HEK293 (cell line): Measurements from ENCODE around the gene CYB5D1.

Source experiments
- CTCF ChIA-PET: fragments of 350-600 bp; formaldehyde crosslinking; extraction: SDS; loops from one replicate; lab custom pipeline; 2021; ENCODE audit warnings: antibody characterized with exemption; lab: Yijun Ruan, JAX
- POLR2A ChIA-PET: fragments of 300-600 bp; formaldehyde crosslinking; extraction: SDS; loops from one replicate; lab custom pipeline; 2020; ENCODE audit warnings: antibody characterized with exemption, inconsistent platforms; lab: Yijun Ruan, JAX
- H3K27ac ChIP-seq: fragments of 200-500 bp; sonication (Bioruptor generic); 2 replicates; pipeline ENCODE4 v1.5.1; 2014; ENCODE audit warnings: low read depth, low read length, control low read depth, inconsistent platforms; ENCODE audit errors: extremely low read depth
- H3K36me3 ChIP-seq, 2 experiments: fragments of 200-500 bp in 1 of 2; sonication (Bioruptor generic) in 1 of 2; 1 replicate in 1 of 2; 2 replicates in 1 of 2; pipeline ENCODE4 v1.5.1; 2014 to 2017; ENCODE audit warnings: inconsistent platforms in 2 of 2, low read length in 2 of 2; ENCODE audit not compliant: control insufficient read depth in 2 of 2, insufficient read depth in 1 of 2
- H3K4me1 ChIP-seq: fragments of 200-500 bp; sonication (Bioruptor generic); 2 replicates; pipeline ENCODE4 v1.5.1; 2014; ENCODE audit warnings: mild to moderate bottlenecking, low read length, inconsistent platforms; ENCODE audit not compliant: control insufficient read depth, insufficient read depth
- H3K4me3 ChIP-seq: 2 replicates; pipeline ENCODE4 v1.5.1; 2011; ENCODE audit warnings: low read depth, mild to moderate bottlenecking, control low read depth, low read length, moderate library complexity
- H3K9me3 ChIP-seq: fragments of 200-500 bp; sonication (Bioruptor generic); 2 replicates; pipeline ENCODE4 v1.5.1; 2014; ENCODE audit warnings: low read depth, low read length, inconsistent platforms; ENCODE audit not compliant: control insufficient read depth, insufficient read depth
- GLIS1 ChIP-seq: fragments of 450-650 bp; formaldehyde crosslinking; IDR thresholded peaks from 2 replicates; pipeline ENCODE4 v1.5.1; 2016; ENCODE audit warnings: missing biosample characterization, missing genetic modification characterization
- GLIS2 ChIP-seq: fragments of 450-650 bp; formaldehyde crosslinking; IDR thresholded peaks from 2 replicates; pipeline ENCODE4 v1.5.1; 2016; ENCODE audit warnings: missing biosample characterization, missing genetic modification characterization
- HIC1 ChIP-seq: fragments of 450-650 bp; formaldehyde crosslinking; IDR thresholded peaks from 2 replicates; pipeline ENCODE4 v1.5.1; 2016; ENCODE audit warnings: missing biosample characterization, missing genetic modification characterization
- KLF1 ChIP-seq: fragments of 450-650 bp; formaldehyde crosslinking; IDR thresholded peaks from 2 replicates; pipeline ENCODE4 v1.5.1; 2016; ENCODE audit warnings: missing biosample characterization, missing genetic modification characterization
- KLF8 ChIP-seq: fragments of 450-650 bp; formaldehyde crosslinking; IDR thresholded peaks from 2 replicates; pipeline ENCODE4 v1.5.1; 2016; ENCODE audit warnings: missing biosample characterization, missing genetic modification characterization
- REPIN1 ChIP-seq: fragments of 450-650 bp; formaldehyde crosslinking; IDR thresholded peaks from 2 replicates; pipeline ENCODE4 v1.5.1; 2017; ENCODE audit warnings: missing biosample characterization, missing genetic modification characterization, low read depth
- SP2 ChIP-seq: fragments of 450-650 bp; formaldehyde crosslinking; IDR thresholded peaks from 2 replicates; pipeline ENCODE4 v1.5.1; 2016; ENCODE audit warnings: missing biosample characterization, missing genetic modification characterization
- YY1 ChIP-seq: fragments of 450-650 bp; formaldehyde crosslinking; IDR thresholded peaks from 2 replicates; pipeline ENCODE4 v1.5.1; 2018; ENCODE audit warnings: missing biosample characterization, missing genetic modification characterization
- ZBTB48 ChIP-seq: fragments of 450-650 bp; formaldehyde crosslinking; IDR thresholded peaks from 2 replicates; pipeline ENCODE4 v1.5.1; 2016; ENCODE audit warnings: missing biosample characterization, missing genetic modification characterization
- ZFHX2 ChIP-seq: fragments of 450-650 bp; formaldehyde crosslinking; conservative IDR thresholded peaks from 2 replicates; pipeline ENCODE4 v1.5.1; 2016; ENCODE audit warnings: missing biosample characterization, missing genetic modification characterization
- ZNF341 ChIP-seq: fragments of 450-650 bp; formaldehyde crosslinking; IDR thresholded peaks from 2 replicates; pipeline ENCODE4; 2016; ENCODE audit warnings: low read depth, missing biosample characterization, missing genetic modification characterization
- ZNF366 ChIP-seq: fragments of 450-650 bp; formaldehyde crosslinking; conservative IDR thresholded peaks from 2 replicates; pipeline ENCODE4 v1.5.1; 2016; ENCODE audit warnings: missing biosample characterization, missing genetic modification characterization
- ZNF473 ChIP-seq: fragments of 450-650 bp; formaldehyde crosslinking; IDR thresholded peaks from 2 replicates; pipeline ENCODE4 v1.5.1; 2017; ENCODE audit warnings: missing biosample characterization, missing genetic modification characterization
- ZNF48 ChIP-seq: fragments of 450-650 bp; formaldehyde crosslinking; IDR thresholded peaks from 2 replicates; pipeline ENCODE4 v1.5.1; 2016; ENCODE audit warnings: missing biosample characterization, missing genetic modification characterization
- ZNF501 ChIP-seq: fragments of 450-650 bp; formaldehyde crosslinking; IDR thresholded peaks from 2 replicates; pipeline ENCODE4 v1.5.1; 2016; ENCODE audit warnings: missing biosample characterization, missing genetic modification characterization
- ZNF558 ChIP-seq: fragments of 450-650 bp; formaldehyde crosslinking; IDR thresholded peaks from 2 replicates; pipeline ENCODE4 v1.5.1; 2016; ENCODE audit warnings: missing biosample characterization, missing genetic modification characterization
- ZNF580 ChIP-seq: fragments of 450-650 bp; formaldehyde crosslinking; IDR thresholded peaks from 2 replicates; pipeline ENCODE4 v1.5.1; 2016; ENCODE audit warnings: missing biosample characterization, missing genetic modification characterization
- ZNF600 ChIP-seq: fragments of 450-650 bp; formaldehyde crosslinking; IDR thresholded peaks from 2 replicates; pipeline ENCODE4 v1.5.1; 2016; ENCODE audit warnings: missing biosample characterization, missing genetic modification characterization
- ZNF624 ChIP-seq: fragments of 450-650 bp; formaldehyde crosslinking; IDR thresholded peaks from 2 replicates; pipeline ENCODE4 v1.5.1; 2017; ENCODE audit warnings: missing biosample characterization, missing genetic modification characterization
- ZNF645 ChIP-seq: fragments of 450-650 bp; formaldehyde crosslinking; IDR thresholded peaks from 2 replicates; pipeline ENCODE4; 2016; ENCODE audit warnings: missing biosample characterization, missing genetic modification characterization
- ZNF664 ChIP-seq: fragments of 450-650 bp; formaldehyde crosslinking; IDR thresholded peaks from 2 replicates; pipeline ENCODE4 v1.5.1; 2016; ENCODE audit warnings: missing biosample characterization, missing genetic modification characterization
- TF ChIP-seq, protein P1 (sequence below): fragments of 450-650 bp; formaldehyde crosslinking; IDR thresholded peaks from 2 replicates; pipeline ENCODE4 v1.5.1; 2017; ENCODE audit warnings: missing biosample characterization, missing genetic modification characterization
- TF ChIP-seq, protein P2 (sequence below): fragments of 450-650 bp; formaldehyde crosslinking; IDR thresholded peaks from 2 replicates; pipeline ENCODE4 v1.5.1; 2016; ENCODE audit warnings: missing biosample characterization, missing genetic modification characterization
- TF ChIP-seq, protein P3 (sequence below): fragments of 450-650 bp; formaldehyde crosslinking; IDR thresholded peaks from 2 replicates; pipeline ENCODE4 v1.5.1; 2017; ENCODE audit warnings: missing biosample characterization, missing genetic modification characterization

The CYB5D1 gene

GRCh38 chr17:7884581-7885366 is 27.0 kb downstream of the CYB5D1 start (continued):
- TF ChIP-seq ZFHX2 (tag by site-specific recombination) (peak; percentile 88), ZNF645 (tag by site-specific recombination) (no peak), SP2 (no peak), KLF8 (tag by site-specific recombination) (peak; percentile 30; the same call in 1 of the 2 replicates), ZNF473 (tag by site-specific recombination) (no peak)
- TF ChIP-seq, protein P1, sequence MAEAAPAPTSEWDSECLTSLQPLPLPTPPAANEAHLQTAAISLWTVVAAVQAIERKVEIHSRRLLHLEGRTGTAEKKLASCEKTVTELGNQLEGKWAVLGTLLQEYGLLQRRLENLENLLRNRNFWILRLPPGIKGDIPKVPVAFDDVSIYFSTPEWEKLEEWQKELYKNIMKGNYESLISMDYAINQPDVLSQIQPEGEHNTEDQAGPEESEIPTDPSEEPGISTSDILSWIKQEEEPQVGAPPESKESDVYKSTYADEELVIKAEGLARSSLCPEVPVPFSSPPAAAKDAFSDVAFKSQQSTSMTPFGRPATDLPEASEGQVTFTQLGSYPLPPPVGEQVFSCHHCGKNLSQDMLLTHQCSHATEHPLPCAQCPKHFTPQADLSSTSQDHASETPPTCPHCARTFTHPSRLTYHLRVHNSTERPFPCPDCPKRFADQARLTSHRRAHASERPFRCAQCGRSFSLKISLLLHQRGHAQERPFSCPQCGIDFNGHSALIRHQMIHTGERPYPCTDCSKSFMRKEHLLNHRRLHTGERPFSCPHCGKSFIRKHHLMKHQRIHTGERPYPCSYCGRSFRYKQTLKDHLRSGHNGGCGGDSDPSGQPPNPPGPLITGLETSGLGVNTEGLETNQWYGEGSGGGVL (tag by site-specific recombination): peak; percentile 67
- TF ChIP-seq, protein P2, sequence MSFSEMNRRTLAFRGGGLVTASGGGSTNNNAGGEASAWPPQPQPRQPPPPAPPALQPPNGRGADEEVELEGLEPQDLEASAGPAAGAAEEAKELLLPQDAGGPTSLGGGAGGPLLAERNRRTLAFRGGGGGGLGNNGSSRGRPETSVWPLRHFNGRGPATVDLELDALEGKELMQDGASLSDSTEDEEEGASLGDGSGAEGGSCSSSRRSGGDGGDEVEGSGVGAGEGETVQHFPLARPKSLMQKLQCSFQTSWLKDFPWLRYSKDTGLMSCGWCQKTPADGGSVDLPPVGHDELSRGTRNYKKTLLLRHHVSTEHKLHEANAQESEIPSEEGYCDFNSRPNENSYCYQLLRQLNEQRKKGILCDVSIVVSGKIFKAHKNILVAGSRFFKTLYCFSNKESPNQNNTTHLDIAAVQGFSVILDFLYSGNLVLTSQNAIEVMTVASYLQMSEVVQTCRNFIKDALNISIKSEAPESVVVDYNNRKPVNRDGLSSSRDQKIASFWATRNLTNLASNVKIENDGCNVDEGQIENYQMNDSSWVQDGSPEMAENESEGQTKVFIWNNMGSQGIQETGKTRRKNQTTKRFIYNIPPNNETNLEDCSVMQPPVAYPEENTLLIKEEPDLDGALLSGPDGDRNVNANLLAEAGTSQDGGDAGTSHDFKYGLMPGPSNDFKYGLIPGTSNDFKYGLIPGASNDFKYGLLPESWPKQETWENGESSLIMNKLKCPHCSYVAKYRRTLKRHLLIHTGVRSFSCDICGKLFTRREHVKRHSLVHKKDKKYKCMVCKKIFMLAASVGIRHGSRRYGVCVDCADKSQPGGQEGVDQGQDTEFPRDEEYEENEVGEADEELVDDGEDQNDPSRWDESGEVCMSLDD (tag by site-specific recombination): 0 out of 2 replicates have a peak, but pooled peaks have one; percentile 28

GRCh38 chr17:7885367-7886226 is 27.8 kb downstream of the CYB5D1 start:
- ChIA-PET POLR2A (interaction anchor here (0.7 to 1.8 kb wide), 8 partner anchors 15 to 362 kb away, joined by 3 to 9 read pairs (median 6); partner anchors contain the start of genes CTC1 and NAA38), CTCF (interaction anchor here (0.6 to 1.0 kb wide), 3 partner anchors 11 to 112 kb away, joined by 3 to 4 read pairs (median 4); no protein-coding TSS in a partner anchor)
- H3K4me3 ChIP-seq: peak overlapping the region; percentile 55
- TF ChIP-seq ZNF341 (tag by site-specific recombination): peak; percentile 65
- TF ChIP-seq ZNF664 (tag by site-specific recombination): no peak
- 0 out of 2 replicates have a peak, but pooled peaks have one; percentile 14 for TF ChIP-seq YY1
- TF ChIP-seq ZBTB48: peak; percentile 60
- TF ChIP-seq ZNF48 (tag by site-specific recombination): no peak
- TF ChIP-seq ZNF558 (tag by site-specific recombination): no peak
- peak; percentile 29; the same call in 1 of the 2 replicates for TF ChIP-seq ZNF600 (tag by site-specific recombination)
- peak; percentile 26; the same call in 1 of the 2 replicates for TF ChIP-seq ZNF366 (tag by site-specific recombination)
- peak; percentile 55 for TF ChIP-seq KLF1 (tag by site-specific recombination)
- TF ChIP-seq, protein P3, sequence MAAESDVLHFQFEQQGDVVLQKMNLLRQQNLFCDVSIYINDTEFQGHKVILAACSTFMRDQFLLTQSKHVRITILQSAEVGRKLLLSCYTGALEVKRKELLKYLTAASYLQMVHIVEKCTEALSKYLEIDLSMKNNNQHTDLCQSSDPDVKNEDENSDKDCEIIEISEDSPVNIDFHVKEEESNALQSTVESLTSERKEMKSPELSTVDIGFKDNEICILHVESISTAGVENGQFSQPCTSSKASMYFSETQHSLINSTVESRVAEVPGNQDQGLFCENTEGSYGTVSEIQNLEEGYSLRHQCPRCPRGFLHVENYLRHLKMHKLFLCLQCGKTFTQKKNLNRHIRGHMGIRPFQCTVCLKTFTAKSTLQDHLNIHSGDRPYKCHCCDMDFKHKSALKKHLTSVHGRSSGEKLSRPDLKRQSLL (tag by site-specific recombination): no peak
- 0 out of 2 replicates have a peak, but pooled peaks have one; percentile 59 for TF ChIP-seq ZNF501 (tag by site-specific recombination)
- TF ChIP-seq ZNF624: no peak
- peak; percentile 93 for TF ChIP-seq HIC1 (tag by site-specific recombination)
- TF ChIP-seq REPIN1 (tag by site-specific recombination): peak; percentile 80; the same call in 1 of the 2 replicates
- TF ChIP-seq GLIS1: peak; percentile 99
- peak; percentile 88 for TF ChIP-seq ZFHX2 (tag by site-specific recombination)
- TF ChIP-seq ZNF580 (tag by site-specific recombination): no peak
- peak; percentile 97 for TF ChIP-seq GLIS2 (tag by site-specific recombination)

More at GRCh38 chr17:7885367-7886226, 27.8 kb downstream of the CYB5D1 start:
- H3K4me1 ChIP-seq: peaks cover 30% of the 10 kb centered on the region
- peak overlapping the region; percentile 94 for H3K27ac ChIP-seq
- peaks cover 15 to 36% of the 10 kb centered on the region in 2 experiments for H3K36me3 ChIP-seq
- H3K9me3 ChIP-seq: no peaks in the 10 kb centered on the region
